Activated T-helper 9 cell treated with anti-CD3 and anti-CD28 coated beads, Interleukin-2, amount 50 U/mL, for 16 hours (primary cell): ENCODE data around the gene SUGCT.
"Not testable (repeated sequence)": the region's sequence is repeated elsewhere in the genome, so short reads cannot be mapped to it uniquely, and the experiment has no call there.

Experiments used
- DNase-seq: peaks from one replicate; pipeline ENCODE4 v3.0.0-alpha.2; 2020; ENCODE audit warnings: low read depth

SUGCT gene

DNA sequence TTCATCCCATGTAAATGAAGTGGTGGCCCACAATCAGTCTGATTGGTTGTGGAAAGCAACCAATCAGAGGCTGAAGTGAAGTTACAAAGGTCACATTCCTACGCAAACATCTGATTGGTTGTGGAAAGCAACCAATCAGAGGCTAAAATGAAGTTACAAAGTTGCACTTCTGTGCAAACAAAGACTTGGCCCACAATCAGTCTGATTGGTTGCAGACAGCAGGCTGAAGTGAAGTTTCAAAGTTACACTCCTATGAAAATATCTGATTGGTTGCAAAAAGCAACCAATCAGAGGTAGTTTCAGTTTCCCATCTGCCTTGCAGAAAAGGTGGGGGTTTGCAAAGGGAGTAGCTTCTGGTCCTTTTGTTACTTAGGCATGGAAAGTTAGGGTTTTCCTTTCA lies 492.6 kb downstream of the SUGCT start:
- not testable (repeated sequence) for DNase-seq

GRCh38 chr7:40629891-40630290 lies 495.1 kb downstream of the SUGCT start:
- no peak for DNase-seq

DNA sequence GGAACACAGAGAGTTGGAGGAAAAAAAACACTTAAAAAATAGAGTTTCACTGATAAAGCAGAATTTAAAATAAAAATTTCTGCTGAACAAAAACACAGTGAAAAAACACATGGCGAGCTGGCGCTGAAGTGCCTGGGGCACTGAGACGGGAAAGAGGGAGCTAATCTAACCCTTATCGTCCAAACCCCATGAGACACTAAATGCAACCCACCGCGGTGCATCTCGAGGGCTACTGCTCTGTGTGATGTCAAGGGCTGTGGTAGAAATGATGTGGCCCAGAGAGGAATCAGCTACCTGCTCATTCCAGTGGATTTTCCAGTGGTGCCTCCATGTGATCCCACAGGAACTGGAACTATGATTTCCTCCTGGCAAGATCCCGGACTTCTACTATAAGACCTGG lies 499.3 kb downstream of the SUGCT start:
- DNase-seq, result no peak

DNA sequence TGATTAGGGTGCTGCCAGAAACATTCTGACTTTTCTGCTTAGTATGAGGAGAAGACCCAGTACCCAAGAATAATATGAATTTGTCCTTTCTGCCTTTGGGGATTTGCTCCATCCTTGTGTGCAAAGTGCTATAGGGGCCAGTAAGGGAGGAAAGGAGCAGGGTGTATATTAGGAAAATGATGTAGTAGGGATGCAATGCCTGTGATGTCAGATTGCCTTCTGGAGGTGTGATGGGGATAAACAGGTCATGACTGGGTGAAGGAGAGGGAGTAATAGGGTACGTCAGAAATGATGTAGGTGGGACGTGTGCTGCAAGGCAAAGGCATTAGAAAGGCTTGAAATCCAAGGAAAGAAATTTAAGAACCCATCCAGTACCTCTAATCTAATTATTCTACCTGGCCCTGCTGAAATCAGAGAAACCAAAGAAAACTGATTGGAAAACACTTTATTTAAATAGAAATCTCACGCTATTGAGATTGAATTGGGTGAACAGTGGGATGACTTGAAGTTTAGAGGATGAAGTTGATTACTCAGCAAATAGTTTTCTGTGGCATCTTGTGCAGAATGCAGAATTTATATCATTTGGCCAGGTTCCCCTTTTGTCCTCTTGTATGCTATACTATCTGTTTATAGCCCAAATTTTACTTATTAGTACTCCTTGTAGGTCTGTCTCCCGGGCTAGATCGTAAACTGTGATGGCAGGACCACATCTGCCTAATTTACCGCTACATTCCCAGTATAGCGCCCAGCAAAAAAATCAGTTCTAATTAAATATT lies 503.9 kb downstream of the SUGCT start:
- DNase-seq, result no peak

DNA sequence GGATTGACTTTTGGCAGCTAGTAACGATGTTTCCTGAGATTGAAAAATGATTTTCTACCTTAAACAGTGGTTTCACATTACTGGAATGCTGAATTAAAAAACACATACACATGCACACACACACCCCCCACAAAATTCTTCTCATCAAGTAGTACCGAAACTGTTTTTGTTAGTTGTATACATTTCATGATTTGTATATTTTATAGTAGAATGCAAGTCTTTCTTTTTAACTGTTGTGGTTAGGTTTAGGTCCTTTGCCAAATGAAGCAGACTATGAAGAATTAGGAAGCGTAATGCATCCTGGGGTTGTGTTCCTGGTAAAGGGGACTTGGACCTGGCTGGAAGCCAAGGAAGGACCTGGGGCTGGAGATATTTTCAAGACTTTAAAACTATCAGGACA lies 505.8 kb downstream of the SUGCT start:
- DNase-seq, result no peak

- no peak for DNase-seq
Observed at GRCh38 chr7:40641701-40642100, 506.9 kb downstream of the SUGCT start.

DNA sequence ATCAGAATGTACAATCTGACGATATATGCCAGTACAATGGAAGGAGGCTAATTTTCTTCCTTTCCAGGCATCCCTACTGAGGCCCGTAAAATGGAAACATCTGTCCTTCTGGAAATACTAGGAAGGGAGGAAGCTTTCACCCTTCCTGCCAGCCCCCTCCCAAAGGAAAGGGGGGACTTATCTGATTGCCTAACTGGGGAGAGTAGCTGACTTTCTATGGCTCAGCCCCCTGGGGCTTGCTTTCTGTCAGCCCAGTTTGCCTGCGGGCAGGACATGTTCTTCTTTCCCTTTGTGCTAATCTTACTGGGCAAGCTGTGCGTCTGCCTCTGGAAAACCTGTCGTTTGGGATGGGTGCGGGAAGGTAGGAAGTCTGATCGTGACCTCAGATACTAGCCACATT lies 508.9 kb downstream of the SUGCT start:
- no peak for DNase-seq

GRCh38 chr7:40644454-40645188 lies 509.8 kb downstream of the SUGCT start:
- DNase-seq, result no peak

GRCh38 chr7:40645197-40645596 lies 510.4 kb downstream of the SUGCT start:
- DNase-seq, result no peak

DNA sequence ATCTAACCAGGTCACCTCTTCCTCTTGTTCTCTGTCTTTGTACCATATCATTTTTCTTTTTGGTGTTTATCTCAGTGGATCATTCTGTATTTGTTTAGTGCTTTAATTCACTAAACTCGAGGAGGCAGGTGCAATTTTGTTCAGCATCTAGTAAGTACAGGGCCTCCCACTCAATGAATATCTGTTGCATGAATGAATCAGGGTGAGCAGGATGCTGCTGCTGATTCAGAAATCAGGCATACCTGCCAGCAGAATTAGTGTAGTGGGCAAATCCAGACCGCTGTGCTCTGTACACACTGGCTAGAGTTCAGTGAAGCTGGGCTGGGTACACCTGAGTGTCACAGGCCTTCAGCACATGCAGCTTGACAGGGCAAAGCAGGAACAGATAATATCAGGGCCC lies 511.9 kb downstream of the SUGCT start:
- no peak for DNase-seq

DNA sequence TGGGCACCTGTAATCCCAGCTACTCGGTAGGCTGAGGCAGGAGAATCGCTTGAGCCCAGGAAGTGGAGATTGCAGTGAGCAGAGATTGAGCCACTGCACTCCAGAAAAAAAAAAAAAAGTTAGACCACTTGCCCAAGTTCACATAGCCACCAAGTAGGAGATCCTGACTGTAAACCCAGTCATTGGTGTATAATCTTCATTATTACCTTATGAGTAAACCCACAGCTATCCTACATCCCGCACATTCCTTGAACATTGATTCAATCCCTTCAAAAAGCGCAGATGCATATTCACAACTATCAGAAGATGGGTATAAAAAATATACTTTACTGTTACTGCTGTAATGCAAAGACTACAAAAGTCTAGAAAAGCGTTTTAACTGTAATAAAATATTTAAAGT lies 512.9 kb downstream of the SUGCT start:
- DNase-seq, result no peak

DNA sequence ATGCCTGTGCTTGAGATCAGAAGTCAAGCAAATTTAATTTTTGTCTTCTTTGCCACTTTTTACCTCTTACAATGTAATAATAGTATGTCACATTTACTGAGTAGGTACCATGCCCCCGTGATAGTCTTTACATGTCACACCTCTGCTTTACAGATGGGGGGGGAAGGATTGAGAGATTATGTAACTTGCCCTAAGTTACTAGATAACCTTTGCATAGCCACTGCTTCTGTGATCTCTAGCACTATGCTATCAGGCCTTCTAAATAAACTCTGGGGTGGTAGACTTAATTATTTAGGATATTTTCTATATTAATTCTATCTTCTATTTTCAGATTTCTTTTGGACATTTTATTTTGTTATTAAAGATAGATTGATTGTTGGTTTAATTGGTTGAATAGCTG lies 514.4 kb downstream of the SUGCT start:
- no peak for DNase-seq

GRCh38 chr7:40650903-40651302 lies 516.1 kb downstream of the SUGCT start:
- not testable (repeated sequence) for DNase-seq

DNA sequence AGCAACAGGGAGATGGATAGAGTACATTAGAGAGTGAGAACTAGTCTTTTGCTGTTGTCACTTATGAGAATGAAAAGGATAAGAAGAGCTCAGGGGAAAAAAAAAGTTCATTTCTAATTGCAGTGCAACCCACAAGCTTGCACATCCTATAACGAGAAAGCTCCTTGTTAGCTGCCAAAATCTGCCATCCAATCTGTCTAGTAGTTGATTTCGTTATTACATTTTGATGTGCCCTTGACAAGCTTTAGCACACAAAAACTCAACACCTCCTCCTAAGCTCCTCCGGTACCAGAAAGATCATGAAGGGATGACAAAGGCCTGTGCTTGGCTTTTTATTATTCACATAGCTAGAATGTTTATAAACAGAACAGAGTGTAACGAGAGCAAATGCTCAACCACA lies 519.4 kb downstream of the SUGCT start:
- no peak for DNase-seq

DNA sequence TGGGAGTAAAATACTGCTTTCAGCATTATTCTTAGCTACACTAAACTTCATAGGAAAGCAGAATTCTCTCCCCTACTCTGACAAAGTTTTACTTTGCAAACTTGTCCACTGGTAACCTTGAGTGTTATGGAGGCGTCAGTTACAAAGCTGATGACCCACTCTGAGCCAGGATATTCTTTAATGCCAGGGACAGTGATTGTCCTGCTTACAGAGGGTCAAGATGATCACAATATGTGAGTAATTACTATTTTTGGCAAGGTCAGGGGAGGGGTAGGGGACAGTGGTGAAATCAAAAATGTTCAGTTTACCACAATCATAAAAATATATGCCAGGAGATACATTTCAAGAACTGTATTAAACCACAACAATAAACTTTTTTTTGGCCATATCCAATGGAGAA lies 520.6 kb downstream of the SUGCT start:
- DNase-seq, result no peak

- no peak for DNase-seq
Observed at GRCh38 chr7:40656349-40656748, 521.5 kb downstream of the SUGCT start.

- DNase-seq, result no peak
Observed at GRCh38 chr7:40658729-40659128, 523.9 kb downstream of the SUGCT start.

DNA sequence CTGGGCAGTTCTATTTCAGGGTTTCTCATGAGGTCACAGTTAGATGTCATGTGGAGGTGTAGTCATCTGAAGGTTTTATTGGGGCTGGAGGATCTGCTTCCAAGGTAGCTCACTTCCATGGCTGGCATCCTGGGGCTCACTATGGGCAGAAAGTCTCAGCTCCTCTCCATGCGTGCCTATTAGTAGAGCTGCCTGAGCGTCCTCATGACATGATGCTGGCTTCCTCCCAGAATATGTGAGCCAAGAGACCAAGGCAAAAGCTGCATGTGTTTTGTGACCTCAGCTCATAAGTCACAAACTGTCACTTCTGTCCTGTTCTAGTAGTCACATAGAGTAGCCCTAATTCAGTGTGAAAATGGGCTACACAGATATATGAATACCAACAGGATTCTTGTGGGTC lies 524.4 kb downstream of the SUGCT start:
- DNase-seq, result no peak

DNA sequence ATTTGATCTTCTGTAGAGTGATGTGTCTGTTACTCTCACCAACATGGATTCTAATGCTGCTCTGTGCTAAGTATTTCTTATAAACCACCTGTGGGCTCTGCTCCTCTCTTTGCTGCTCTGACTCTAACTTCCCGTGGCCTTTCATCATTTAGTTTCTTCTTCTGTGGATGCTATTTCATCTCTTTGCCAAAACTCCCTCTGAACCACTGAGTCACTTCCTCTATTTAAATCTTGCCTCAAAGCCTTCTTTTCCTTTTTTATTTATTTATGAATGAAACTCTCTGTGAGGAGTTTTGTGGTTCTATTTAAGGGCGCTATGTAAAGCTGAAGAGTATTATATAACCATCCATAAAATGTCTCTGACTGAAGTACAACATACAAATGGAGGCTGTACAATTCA lies 538.5 kb downstream of the SUGCT start:
- DNase-seq, result no peak

DNA sequence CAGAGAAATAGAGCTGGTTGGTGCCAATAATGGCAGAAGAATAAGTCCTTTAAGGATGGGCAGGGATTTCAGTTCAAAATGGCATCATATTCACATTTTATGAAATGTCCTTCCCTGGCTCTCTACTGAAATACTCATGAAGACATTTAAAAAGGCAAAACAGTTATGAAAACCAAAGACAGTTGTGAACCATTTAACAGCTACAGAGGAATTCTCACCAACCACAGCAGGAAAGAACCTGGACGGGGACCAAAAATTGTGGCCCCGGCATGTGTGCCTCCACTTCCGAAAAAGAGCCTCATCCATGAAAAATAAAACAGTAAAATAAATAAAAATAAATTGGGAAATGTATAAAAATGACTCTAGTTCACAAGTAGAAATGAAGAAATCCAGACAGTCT lies 539.5 kb downstream of the SUGCT start:
- DNase-seq, result no peak

DNA sequence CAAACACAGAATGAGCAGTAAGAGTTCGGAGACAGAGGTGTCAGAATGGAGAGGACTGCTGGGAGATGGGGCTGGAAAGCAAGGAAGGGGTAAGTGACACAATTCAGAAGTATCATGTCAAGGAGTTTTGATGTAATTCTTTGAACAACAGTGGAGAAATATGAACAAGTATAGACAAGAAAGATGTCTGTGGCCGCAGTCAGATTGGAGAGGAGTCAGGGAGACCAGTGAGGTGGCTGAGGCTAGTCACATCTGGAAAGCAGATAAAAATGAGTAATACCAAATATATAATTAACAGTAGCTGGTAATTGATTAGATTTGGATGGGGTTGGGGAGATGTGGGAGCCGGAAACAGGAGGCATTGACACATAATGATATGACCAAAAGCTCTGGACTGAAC lies 540.9 kb downstream of the SUGCT start:
- DNase-seq, result no peak

- no peak for DNase-seq
Observed at GRCh38 chr7:40676221-40676620, 541.4 kb downstream of the SUGCT start.

- no peak for DNase-seq
Observed at GRCh38 chr7:40680657-40681056, 545.9 kb downstream of the SUGCT start.

- DNase-seq, result no peak
Observed at GRCh38 chr7:40682696-40683095, 547.9 kb downstream of the SUGCT start.
